ENCODE data around the gene LRRC38. TPM values are rescaled to one million over a fixed set of nuclear protein-coding genes. Genes with fewer than 3 reads are reported as not detected.

The LRRC38 gene
- total RNA-seq: 0.38 TPM in 1 of 2 replicates, not detected in the other

DNA sequence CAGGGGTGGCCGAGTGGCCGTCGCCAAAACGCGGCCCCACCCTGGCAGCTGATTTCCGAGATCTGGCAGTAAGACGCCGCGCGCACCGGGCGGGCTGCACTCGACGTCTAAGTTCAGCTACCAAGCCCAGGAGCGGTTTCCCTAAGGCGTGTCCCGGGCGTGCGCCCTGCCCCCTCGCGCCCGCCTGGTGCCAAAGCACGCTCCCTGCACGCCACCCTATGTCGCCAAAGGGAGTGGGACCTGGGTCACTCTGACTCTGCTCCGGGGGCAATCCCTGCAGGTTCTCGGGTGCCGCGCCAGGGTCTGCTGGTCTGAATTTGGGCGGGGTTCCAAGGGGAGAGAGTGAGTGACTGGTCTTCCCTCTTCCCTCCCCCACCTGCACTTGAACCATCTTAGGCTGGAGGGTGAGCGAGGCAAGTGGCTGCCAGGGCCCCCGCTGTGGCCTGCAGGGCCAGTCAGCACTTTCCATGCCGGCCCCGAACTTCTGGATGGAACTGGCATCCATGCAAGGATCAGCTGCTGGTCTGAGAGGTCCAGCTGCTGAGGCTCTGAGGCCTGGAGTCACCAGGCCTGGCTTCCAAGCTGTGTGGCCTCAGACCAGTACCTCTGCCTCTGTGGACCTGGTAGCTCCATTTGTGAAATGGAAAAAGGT is at the start of gene LRRC38:
Gene LRRC38, minus strand, starts transcription at position 109 of the 652 bp plus-strand sequence. CDS start 410 bp downstream, outside the sequence.

Other genes with a start within 250 kb of the LRRC38 start
- gene PRAMEF8, start 228.9 kb downstream of the LRRC38 start, total RNA-seq: not detected in 2 replicates
- not detected in 2 replicates for gene PRAMEF33, start 210.5 kb downstream of the LRRC38 start, total RNA-seq
- not detected in 2 replicates for gene PRAMEF15, start 198.4 kb downstream of the LRRC38 start, total RNA-seq
- gene PRAMEF14, start 166.9 kb downstream of the LRRC38 start, total RNA-seq: not detected in 2 replicates
- gene PRAMEF19, start 142.1 kb downstream of the LRRC38 start, total RNA-seq: not detected in 2 replicates
- not detected in 2 replicates for gene PRAMEF17, start 124.4 kb downstream of the LRRC38 start, total RNA-seq
- not detected in 2 replicates for gene PRAMEF20, start 103.6 kb downstream of the LRRC38 start, total RNA-seq
- 0.27 and 0.38 TPM in 2 replicates for gene PDPN, start 69.8 kb upstream of the LRRC38 start, total RNA-seq
- gene PRDM2, start 186.2 kb upstream of the LRRC38 start, total RNA-seq: 5.8 and 8.5 TPM in 2 replicates

All from endothelial cell of coronary artery (primary cell).